HEK293 (cell line): ENCODE measurements around the gene DMPK.

Experiments used
- CTCF ChIP-seq: fragments of 450-650 bp; formaldehyde crosslinking; IDR thresholded peaks from 2 replicates; pipeline ENCODE4 v1.5.1; 2016; ENCODE audit warnings: missing biosample characterization, missing genetic modification characterization
- ZFP41 ChIP-seq: fragments of 450-650 bp; formaldehyde crosslinking; IDR thresholded peaks from 2 replicates; pipeline ENCODE4 v1.5.1; 2016; ENCODE audit warnings: missing biosample characterization, missing genetic modification characterization, borderline replicate concordance
- ZNF157 ChIP-seq: fragments of 450-650 bp; formaldehyde crosslinking; IDR thresholded peaks from 2 replicates; pipeline ENCODE4 v1.5.1; 2016; ENCODE audit warnings: missing biosample characterization, missing genetic modification characterization
- ZNF23 ChIP-seq: fragments of 450-650 bp; formaldehyde crosslinking; IDR thresholded peaks from 2 replicates; pipeline ENCODE4 v1.5.1; 2016; ENCODE audit warnings: missing biosample characterization, missing genetic modification characterization, borderline replicate concordance
- ZNF274 ChIP-seq, 2 experiments: fragments of 200-500 bp in 1 of 2; fragments of 450-650 bp in 1 of 2; sonication (Bioruptor generic) in 1 of 2; formaldehyde crosslinking in 1 of 2; IDR thresholded peaks; 2 replicates each; pipeline versions ENCODE4 v1.5.1 to v1.6.1; 2014 to 2016; ENCODE audit warnings: borderline replicate concordance in 1 of 2, inconsistent platforms in 1 of 2, low read length in 1 of 2, missing biosample characterization in 1 of 2, missing genetic modification characterization in 1 of 2
- ZNF501 ChIP-seq: fragments of 450-650 bp; formaldehyde crosslinking; IDR thresholded peaks from 2 replicates; pipeline ENCODE4 v1.5.1; 2016; ENCODE audit warnings: missing biosample characterization, missing genetic modification characterization
- ZNF629 ChIP-seq: fragments of 450-650 bp; formaldehyde crosslinking; IDR thresholded peaks from 2 replicates; pipeline ENCODE4 v1.5.1; 2017; ENCODE audit warnings: missing biosample characterization, missing genetic modification characterization
- ZNF677 ChIP-seq: fragments of 450-650 bp; IDR thresholded peaks from 2 replicates; pipeline ENCODE4 v1.5.0; 2018; ENCODE audit warnings: missing biosample characterization, mild to moderate bottlenecking, missing genetic modification characterization, moderate library complexity
- TF ChIP-seq, protein P1 (sequence below): fragments of 450-650 bp; IDR thresholded peaks from 2 replicates; pipeline ENCODE4 v1.5.1; 2018; ENCODE audit warnings: missing biosample characterization, mild to moderate bottlenecking, missing genetic modification characterization
- TF ChIP-seq, protein P2 (sequence below): fragments of 450-650 bp; formaldehyde crosslinking; IDR thresholded peaks from 2 replicates; pipeline ENCODE4 v1.5.1; 2017; ENCODE audit warnings: missing biosample characterization, missing genetic modification characterization
- TF ChIP-seq, protein P3 (sequence below): fragments of 450-650 bp; formaldehyde crosslinking; IDR thresholded peaks from 2 replicates; pipeline ENCODE4 v1.5.1; 2016; ENCODE audit warnings: missing biosample characterization, missing genetic modification characterization

DNA sequence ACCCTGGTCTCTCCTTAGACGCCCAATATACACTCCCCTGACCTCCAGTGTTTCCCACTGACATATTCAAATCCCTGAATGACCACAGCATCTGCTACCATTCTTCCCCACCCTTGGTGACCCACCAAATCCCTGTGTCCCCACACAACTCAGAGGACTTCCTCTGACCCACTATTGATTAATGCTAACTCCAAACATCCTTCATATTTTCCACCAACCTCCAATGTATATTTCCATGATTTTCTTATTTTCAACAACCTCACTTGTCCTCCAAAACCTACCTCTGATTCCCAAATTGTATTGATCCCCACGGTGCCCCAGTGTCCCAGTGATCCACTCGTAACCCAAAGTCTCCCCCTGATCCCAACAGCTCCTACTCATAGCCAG lies 10.9 kb upstream of the DMPK start:
- TF ChIP-seq ZFP41 (tag by site-specific recombination) (no peak), ZNF23 (tag by site-specific recombination) (no peak), ZNF157 (tag by site-specific recombination) (no peak), ZNF629 (tag by site-specific recombination) (no peak), CTCF (no peak), ZNF677 (no peak), ZNF501 (tag by site-specific recombination) (no peak), ZNF274 (IDR thresholded peaks at IDR 0.05; ENCODE audit: low read length) (no peak), ZNF274 (tag by site-specific recombination; IDR thresholded peaks at IDR 0.05; ENCODE audit: borderline replicate concordance) (no peak)
- TF ChIP-seq, protein P1, sequence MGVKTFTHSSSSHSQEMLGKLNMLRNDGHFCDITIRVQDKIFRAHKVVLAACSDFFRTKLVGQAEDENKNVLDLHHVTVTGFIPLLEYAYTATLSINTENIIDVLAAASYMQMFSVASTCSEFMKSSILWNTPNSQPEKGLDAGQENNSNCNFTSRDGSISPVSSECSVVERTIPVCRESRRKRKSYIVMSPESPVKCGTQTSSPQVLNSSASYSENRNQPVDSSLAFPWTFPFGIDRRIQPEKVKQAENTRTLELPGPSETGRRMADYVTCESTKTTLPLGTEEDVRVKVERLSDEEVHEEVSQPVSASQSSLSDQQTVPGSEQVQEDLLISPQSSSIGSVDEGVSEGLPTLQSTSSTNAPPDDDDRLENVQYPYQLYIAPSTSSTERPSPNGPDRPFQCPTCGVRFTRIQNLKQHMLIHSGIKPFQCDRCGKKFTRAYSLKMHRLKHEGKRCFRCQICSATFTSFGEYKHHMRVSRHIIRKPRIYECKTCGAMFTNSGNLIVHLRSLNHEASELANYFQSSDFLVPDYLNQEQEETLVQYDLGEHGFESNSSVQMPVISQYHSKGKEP (tag by site-specific recombination), result no peak
- TF ChIP-seq, protein P2, sequence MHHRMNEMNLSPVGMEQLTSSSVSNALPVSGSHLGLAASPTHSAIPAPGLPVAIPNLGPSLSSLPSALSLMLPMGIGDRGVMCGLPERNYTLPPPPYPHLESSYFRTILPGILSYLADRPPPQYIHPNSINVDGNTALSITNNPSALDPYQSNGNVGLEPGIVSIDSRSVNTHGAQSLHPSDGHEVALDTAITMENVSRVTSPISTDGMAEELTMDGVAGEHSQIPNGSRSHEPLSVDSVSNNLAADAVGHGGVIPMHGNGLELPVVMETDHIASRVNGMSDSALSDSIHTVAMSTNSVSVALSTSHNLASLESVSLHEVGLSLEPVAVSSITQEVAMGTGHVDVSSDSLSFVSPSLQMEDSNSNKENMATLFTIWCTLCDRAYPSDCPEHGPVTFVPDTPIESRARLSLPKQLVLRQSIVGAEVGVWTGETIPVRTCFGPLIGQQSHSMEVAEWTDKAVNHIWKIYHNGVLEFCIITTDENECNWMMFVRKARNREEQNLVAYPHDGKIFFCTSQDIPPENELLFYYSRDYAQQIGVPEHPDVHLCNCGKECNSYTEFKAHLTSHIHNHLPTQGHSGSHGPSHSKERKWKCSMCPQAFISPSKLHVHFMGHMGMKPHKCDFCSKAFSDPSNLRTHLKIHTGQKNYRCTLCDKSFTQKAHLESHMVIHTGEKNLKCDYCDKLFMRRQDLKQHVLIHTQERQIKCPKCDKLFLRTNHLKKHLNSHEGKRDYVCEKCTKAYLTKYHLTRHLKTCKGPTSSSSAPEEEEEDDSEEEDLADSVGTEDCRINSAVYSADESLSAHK, result no peak
- TF ChIP-seq, protein P3, sequence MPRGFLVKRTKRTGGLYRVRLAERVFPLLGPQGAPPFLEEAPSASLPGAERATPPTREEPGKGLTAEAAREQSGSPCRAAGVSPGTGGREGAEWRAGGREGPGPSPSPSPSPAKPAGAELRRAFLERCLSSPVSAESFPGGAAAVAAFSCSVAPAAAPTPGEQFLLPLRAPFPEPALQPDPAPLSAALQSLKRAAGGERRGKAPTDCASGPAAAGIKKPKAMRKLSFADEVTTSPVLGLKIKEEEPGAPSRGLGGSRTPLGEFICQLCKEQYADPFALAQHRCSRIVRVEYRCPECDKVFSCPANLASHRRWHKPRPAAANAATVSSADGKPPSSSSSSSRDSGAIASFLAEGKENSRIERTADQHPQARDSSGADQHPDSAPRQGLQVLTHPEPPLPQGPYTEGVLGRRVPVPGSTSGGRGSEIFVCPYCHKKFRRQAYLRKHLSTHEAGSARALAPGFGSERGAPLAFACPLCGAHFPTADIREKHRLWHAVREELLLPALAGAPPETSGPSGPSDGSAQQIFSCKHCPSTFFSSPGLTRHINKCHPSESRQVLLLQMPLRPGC (tag by site-specific recombination), result no peak
